Prostate gland (tissue), 2 donors: Measurements from ENCODE around the gene VAV2.

ENCODE experiments used
- POLR2A ChIP-seq: fragments of 450-650 bp; IDR thresholded peaks from one replicate; pipeline ENCODE4 v1.6.1; 2016; ENCODE audit warnings: antibody characterized with exemption, mild to moderate bottlenecking
- TF ChIP-seq, protein P1 (sequence below), 4 experiments: fragments of 200-600 bp in 2 of 4; fragments of 450-650 bp in 2 of 4; sonication (generic) in 2 of 4; IDR thresholded peaks; 1 replicate in 3 of 4; 2 replicates in 1 of 4; pipeline ENCODE4 v1.5.1; 2016 to 2019; ENCODE audit warnings: antibody characterized with exemption in 4 of 4, mild to moderate bottlenecking in 2 of 4, moderate library complexity in 2 of 4

DNA sequence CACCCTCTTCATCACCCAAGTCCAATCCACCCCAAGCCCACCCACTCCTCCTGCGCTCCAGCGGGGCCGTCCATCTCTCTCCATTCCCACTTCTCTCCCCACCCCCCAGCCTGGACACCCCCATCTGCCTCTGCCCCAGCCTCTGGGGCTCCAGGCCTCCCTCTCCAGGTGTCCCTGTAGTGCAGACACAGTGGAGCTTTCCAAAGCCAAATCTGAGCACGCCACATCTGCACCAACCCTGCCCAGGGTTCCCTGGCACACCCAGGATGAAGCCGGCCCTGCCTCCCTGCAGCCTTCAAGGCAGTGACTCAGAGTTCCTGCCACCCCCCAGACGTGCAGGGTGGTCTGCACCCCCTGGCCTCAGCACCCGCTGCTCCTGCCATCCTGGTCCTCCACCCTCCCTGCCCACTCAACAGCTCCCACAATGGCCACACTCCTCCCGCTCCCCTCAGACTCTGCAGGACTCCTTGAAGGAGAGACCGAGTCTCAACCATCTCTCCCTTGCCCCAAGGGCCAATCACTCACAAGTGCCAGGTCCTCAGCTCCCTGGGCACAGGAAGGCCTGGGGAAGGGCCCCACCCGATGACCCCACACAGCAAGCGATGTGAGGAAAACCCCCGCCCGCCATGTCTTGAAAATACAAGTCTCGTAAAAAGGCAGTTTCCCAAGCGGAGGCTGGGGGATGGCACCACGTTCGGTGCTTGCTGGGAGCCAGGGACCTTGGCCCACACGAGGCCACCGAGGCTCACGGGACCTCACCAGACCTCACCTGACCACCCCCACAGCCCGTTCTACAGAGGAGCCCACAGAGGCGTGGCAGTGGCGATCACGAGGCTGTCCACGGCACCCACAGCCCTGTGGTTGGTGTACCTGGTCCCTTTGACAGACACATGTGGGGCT, 22.2 kb downstream of the VAV2 start:
- TF ChIP-seq POLR2A: no peak
- TF ChIP-seq, protein P1, sequence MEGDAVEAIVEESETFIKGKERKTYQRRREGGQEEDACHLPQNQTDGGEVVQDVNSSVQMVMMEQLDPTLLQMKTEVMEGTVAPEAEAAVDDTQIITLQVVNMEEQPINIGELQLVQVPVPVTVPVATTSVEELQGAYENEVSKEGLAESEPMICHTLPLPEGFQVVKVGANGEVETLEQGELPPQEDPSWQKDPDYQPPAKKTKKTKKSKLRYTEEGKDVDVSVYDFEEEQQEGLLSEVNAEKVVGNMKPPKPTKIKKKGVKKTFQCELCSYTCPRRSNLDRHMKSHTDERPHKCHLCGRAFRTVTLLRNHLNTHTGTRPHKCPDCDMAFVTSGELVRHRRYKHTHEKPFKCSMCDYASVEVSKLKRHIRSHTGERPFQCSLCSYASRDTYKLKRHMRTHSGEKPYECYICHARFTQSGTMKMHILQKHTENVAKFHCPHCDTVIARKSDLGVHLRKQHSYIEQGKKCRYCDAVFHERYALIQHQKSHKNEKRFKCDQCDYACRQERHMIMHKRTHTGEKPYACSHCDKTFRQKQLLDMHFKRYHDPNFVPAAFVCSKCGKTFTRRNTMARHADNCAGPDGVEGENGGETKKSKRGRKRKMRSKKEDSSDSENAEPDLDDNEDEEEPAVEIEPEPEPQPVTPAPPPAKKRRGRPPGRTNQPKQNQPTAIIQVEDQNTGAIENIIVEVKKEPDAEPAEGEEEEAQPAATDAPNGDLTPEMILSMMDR (IDR thresholded peaks at IDR 0.05): no peak
